Vagina (tissue), 2 donors: ENCODE results near the gene PCK1. TPM values are rescaled to one million over a fixed set of nuclear protein-coding genes. Genes with fewer than 3 reads are reported as not detected.

Source experiments
- DNase-seq, 2 donors: peaks; one replicate each; pipeline ENCODE4 v3.0.0-alpha.2; 2017; ENCODE audit errors: extremely low spot score in 2 of 2
- H3K27ac ChIP-seq: fragments of 200-600 bp; sonication (generic); one replicate; pipeline ENCODE4 v1.5.1; 2019
- H3K27me3 ChIP-seq: fragments of 200-600 bp; sonication (generic); one replicate; pipeline ENCODE4 v1.5.1; 2019
- H3K36me3 ChIP-seq, 2 donors: fragments of 200-600 bp; sonication (generic); one replicate each; pipeline ENCODE4 v1.5.1; 2017 to 2019
- H3K4me1 ChIP-seq: fragments of 200-600 bp; sonication (generic); one replicate; pipeline ENCODE4 v1.5.1; 2019
- H3K4me3 ChIP-seq, 2 donors: fragments of 200-600 bp; sonication (generic); 1 replicate in 1 of 2; 2 replicates in 1 of 2; pipeline ENCODE4 v1.5.1; 2016 to 2019
- H3K9me3 ChIP-seq: fragments of 200-600 bp; sonication (generic); one replicate; pipeline ENCODE4 v1.5.1; 2019
- CTCF ChIP-seq, 3 experiments: fragments of 450-650 bp in 2 of 3; fragments of 200-600 bp in 1 of 3; sonication (generic) in 1 of 3; IDR thresholded peaks; one replicate each; pipeline ENCODE4 v1.5.1; 2017 to 2019; ENCODE audit warnings: antibody characterized with exemption in 3 of 3, mild to moderate bottlenecking in 2 of 3, moderate library complexity in 2 of 3
- POLR2A ChIP-seq, 2 donors: fragments of 450-650 bp; IDR thresholded peaks; one replicate each; pipeline ENCODE4 v1.6.1; 2017; ENCODE audit warnings: antibody characterized with exemption in 2 of 2, mild to moderate bottlenecking in 2 of 2, moderate library complexity in 2 of 2
- POLR2AphosphoS5 ChIP-seq, 2 donors: sonication (generic); formaldehyde crosslinking; IDR thresholded peaks; one replicate each; pipeline ENCODE4 v1.9.0; 2017; ENCODE audit warnings: antibody characterized with exemption in 2 of 2, mild to moderate bottlenecking in 2 of 2, low read depth in 1 of 2; ENCODE audit not compliant: insufficient read depth in 1 of 2
- intact Hi-C: fragments of 100-400 bp; cut with DNase I; formaldehyde crosslinking; loops from one replicate; pipeline ENCODE4 v1.15.1; 2023
- total RNA-seq: library from RNA; depleted of rRNA; stranded (reverse); fragments of >200 nt; gene quantifications from one replicate; pipeline ENCODE4 v1.2.3, GENCODE V29; 2016

Gene PCK1
- total RNA-seq, 1 donor from 2014 or later = 13.0 TPM

GRCh38 chr20:57589728-57590484 lies 29.0 kb downstream of the PCK1 start:
- Histone ChIP-seq H3K9me3 (no peaks in the 10 kb centered on the region), H3K4me1 (no peaks in the 10 kb centered on the region), H3K4me3 (no peak overlapping the region), H3K27me3 (no peaks in the 10 kb centered on the region), H3K36me3 (no peaks in the 10 kb centered on the region), H3K27ac (no peak overlapping the region)
- intact Hi-C loops = loop anchor here (10.0 kb wide), 1 partner anchor 195 kb away; the partner anchor contains the start of gene RBM38
- no peak for DNase-seq
- TF ChIP-seq CTCF (IDR thresholded peaks at IDR 0.05) (no peak), POLR2AphosphoS5 (IDR thresholded peaks at IDR 0.05; ENCODE audit: insufficient read depth in 1 of 2, low read depth in 1 of 2) (no peak), POLR2A (IDR thresholded peaks at IDR 0.05) (no peak)

- no peaks in the 10 kb centered on the region for H3K27me3 ChIP-seq
- DNase-seq = no peak
- no peak overlapping the region for H3K27ac ChIP-seq
- H3K4me1 ChIP-seq = no peaks in the 10 kb centered on the region
- intact Hi-C loops = loop anchor here (10.0 kb wide), 1 partner anchor 196 kb away; the partner anchor contains the start of gene RBM38
- no peaks in the 10 kb centered on the region for H3K36me3 ChIP-seq
- H3K4me3 ChIP-seq = no peak overlapping the region
- no peaks in the 10 kb centered on the region for H3K9me3 ChIP-seq
- TF ChIP-seq POLR2AphosphoS5 (IDR thresholded peaks at IDR 0.05; ENCODE audit: insufficient read depth in 1 of 2, low read depth in 1 of 2) (no peak), POLR2A (IDR thresholded peaks at IDR 0.05) (no peak), CTCF (IDR thresholded peaks at IDR 0.05) (no peak)
Measured at GRCh38 chr20:57590485-57591288, 29.8 kb downstream of the PCK1 start.

- no peak for DNase-seq
- TF ChIP-seq POLR2A (IDR thresholded peaks at IDR 0.05) = no peak
- no peak for TF ChIP-seq POLR2AphosphoS5 (IDR thresholded peaks at IDR 0.05; ENCODE audit: insufficient read depth in 1 of 2, low read depth in 1 of 2)
- TF ChIP-seq CTCF (IDR thresholded peaks at IDR 0.05) = no peak
- H3K27ac ChIP-seq = no peak overlapping the region
- H3K4me1 ChIP-seq = peaks cover under 1% of the 10 kb centered on the region
- H3K9me3 ChIP-seq = no peaks in the 10 kb centered on the region
- intact Hi-C loops = loop anchor here (10.0 kb wide), 1 partner anchor 197 kb away; the partner anchor contains the start of gene RBM38
- H3K36me3 ChIP-seq = no peaks in the 10 kb centered on the region
- H3K4me3 ChIP-seq = no peak overlapping the region
- no peaks in the 10 kb centered on the region for H3K27me3 ChIP-seq
Measured at GRCh38 chr20:57591289-57592229, 30.6 kb downstream of the PCK1 start.

- Histone ChIP-seq H3K4me3 (no peak overlapping the region), H3K9me3 (no peaks in the 10 kb centered on the region), H3K4me1 (peaks cover 8% of the 10 kb centered on the region), H3K36me3 (no peaks in the 10 kb centered on the region), H3K27me3 (no peaks in the 10 kb centered on the region), H3K27ac (no peak overlapping the region)
- intact Hi-C loops = loop anchor here (10.0 kb wide), 1 partner anchor 198 kb away; the partner anchor contains the start of gene RBM38
- no peak for DNase-seq
- TF ChIP-seq POLR2AphosphoS5 (IDR thresholded peaks at IDR 0.05; ENCODE audit: insufficient read depth in 1 of 2, low read depth in 1 of 2) = no peak
- no peak for TF ChIP-seq POLR2A (IDR thresholded peaks at IDR 0.05)
- no peak for TF ChIP-seq CTCF (IDR thresholded peaks at IDR 0.05)
Measured at GRCh38 chr20:57592263-57593092, 31.6 kb downstream of the PCK1 start.
